Measurements from ENCODE around the gene CAMK1D. TPM values are rescaled to one million over a fixed set of nuclear protein-coding genes. Genes with fewer than 3 reads are reported as not detected.

CAMK1D gene
- total and polyA plus RNA-seq, 2 of the 8 experiments (the other 6 are each of a cell fraction or from before 2014, with no cell fraction given): 3.5 to 10.6 TPM

- Histone ChIP-seq H3K79me2 (ENCODE audit: control insufficient read depth in 1 of 2, insufficient read depth in 2 of 2, low read length in 2 of 2) (no peaks in the 10 kb centered on the region), H2BK12ac (ENCODE audit: low read depth, low read length) (no peak overlapping the region), H4K8ac (ENCODE audit: extremely low read depth, insufficient read depth, low read length) (no peak overlapping the region; the same call in 1 of the 2 replicates), H3K4me2 (ENCODE audit: insufficient read depth in 1 of 2, low read depth in 2 of 2, low read length in 2 of 2) (no peak overlapping the region), H2AFZ (ENCODE audit: low read length) (no peak overlapping the region), H2BK120ac (replicated peaks; ENCODE audit: low read depth, low read length) (no peak overlapping the region), H3K56ac (replicated peaks; ENCODE audit: insufficient read length, low read depth, low read length) (no peak overlapping the region), H3K27me3 (replicated peaks in 1 of 4; ENCODE audit: control insufficient read depth in 3 of 4, extremely low read depth in 1 of 4, insufficient read depth in 3 of 4, low read length in 3 of 4) (no peaks in the 10 kb centered on the region), H3K36me3 (ENCODE audit: control insufficient read depth in 2 of 4, insufficient read depth in 4 of 4, low read length in 3 of 4) (no peaks in the 10 kb centered on the region), H3K79me1 (ENCODE audit: low read depth, low read length) (peaks cover 2% of the 10 kb centered on the region; the same call in 1 of the 2 replicates), H4K5ac (ENCODE audit: insufficient read length, low read depth, low read length) (no peak overlapping the region), H3K23me2 (ENCODE audit: low read depth, low read length) (no peaks in the 10 kb centered on the region), H3K4me3 (ENCODE audit: extremely low read depth in 1 of 4, insufficient read depth in 2 of 4, low read depth in 3 of 4, low read length in 4 of 4) (no peak overlapping the region), H4K91ac (replicated peaks; ENCODE audit: insufficient read length, low read length) (no peak overlapping the region), H3K9ac (replicated peaks in 1 of 4; ENCODE audit: extremely low read depth in 1 of 4, low read depth in 3 of 4, low read length in 3 of 4) (no peak overlapping the region), H2AK5ac (ENCODE audit: low read depth, low read length) (no peak overlapping the region), H3K27ac (ENCODE audit: low read depth, low read length) (no peak overlapping the region), H2BK5ac (ENCODE audit: low read depth, low read length) (no peak overlapping the region), H3K9me3 (ENCODE audit: insufficient read depth in 2 of 2, low read depth in 1 of 2, low read length in 1 of 2) (no peaks in the 10 kb centered on the region), H3K14ac (ENCODE audit: insufficient read length) (no peak overlapping the region), H2BK20ac (ENCODE audit: low read length) (no peak overlapping the region), H3K4ac (replicated peaks; ENCODE audit: insufficient read length, low read depth, low read length) (no peak overlapping the region), H3K23ac (ENCODE audit: insufficient read length) (no peak overlapping the region), H4K20me1 (replicated peaks in 1 of 2; ENCODE audit: control insufficient read depth in 1 of 2, insufficient read depth in 2 of 2, low read length in 2 of 2) (no peaks in the 10 kb centered on the region), H3K18ac (ENCODE audit: extremely low read depth, low read length) (no peak overlapping the region), H3K4me1 (replicated peaks in 1 of 4; ENCODE audit: control insufficient read depth in 3 of 4, insufficient read depth in 4 of 4, low read length in 3 of 4) (peaks cover 0 to 2% (median 0%) of the 10 kb centered on the region in 4 experiments; a peak in 2 of 7 replicates), H2BK15ac (ENCODE audit: low read length) (no peak overlapping the region)
- WGBS, 2 experiments (ENCODE audit: extremely low coverage in 1 of 2, insufficient coverage in 1 of 2, insufficient read length in 1 of 2, insufficient replicate concordance in 2 of 2, low coverage in 1 of 2, low lambda C conversion rate in 2 of 2, missing lambda C conversion rate in 1 of 2): 96% methylated on average over 8 of the region's 8 CpGs; no CpG with 5 or more reads in 1 of the 2 experiments
- TF ChIP-seq EZH2 (IDR thresholded peaks at IDR 0.05; ENCODE audit: low read depth, low read length, severe bottlenecking): no peak
- no peak for TF ChIP-seq TCF12 (IDR thresholded peaks at IDR 0.05; ENCODE audit: low read depth, low read length)
- TF ChIP-seq CBX8 (IDR thresholded peaks at IDR 0.05; ENCODE audit: borderline replicate concordance, low read depth, low read length): no peak
- no peak for TF ChIP-seq TBP (IDR thresholded peaks at IDR 0.05; ENCODE audit: low read depth, low read length)
- TF ChIP-seq JUND (IDR thresholded peaks at IDR 0.05; ENCODE audit: low read length): no peak
- no peak for TF ChIP-seq FOSL1 (IDR thresholded peaks at IDR 0.05; ENCODE audit: insufficient read depth, low read depth, low read length)
- FAIRE-seq (no peak), DNase-seq (ENCODE audit: low read depth in 1 of 2, low spot score in 2 of 2) (no peak)
- ChIA-PET POLR2A (ENCODE audit: partially characterized antibody) (no interaction called here), CTCF (ENCODE audit: partially characterized antibody) (no interaction called here)
Measured at GRCh38 chr10:12427276-12427675, 77.9 kb downstream of the CAMK1D start.

Data from H1 (cell line).